ENCODE data around the gene CARD9.

DNA sequence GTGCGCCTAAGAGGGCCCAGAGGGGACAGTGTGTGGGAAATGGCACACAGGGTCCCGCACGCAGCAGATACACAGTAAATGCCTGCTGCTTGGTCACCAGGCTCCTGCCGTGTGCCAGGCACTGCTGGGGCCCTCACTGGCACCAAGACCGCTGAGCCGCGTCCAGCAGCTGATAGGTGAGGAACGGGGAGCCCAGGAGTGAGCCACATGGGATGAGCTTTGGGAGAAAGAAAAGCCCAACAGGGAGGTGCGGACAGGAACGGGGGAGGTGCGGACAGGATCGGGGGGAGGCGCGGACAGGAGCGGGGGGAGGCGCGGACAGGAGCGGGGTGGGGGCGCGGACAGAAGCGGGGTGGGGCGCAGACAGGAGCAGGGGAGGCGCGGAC, 29.6 kb downstream of the CARD9 start:
- TF ChIP-seq, protein P1, sequence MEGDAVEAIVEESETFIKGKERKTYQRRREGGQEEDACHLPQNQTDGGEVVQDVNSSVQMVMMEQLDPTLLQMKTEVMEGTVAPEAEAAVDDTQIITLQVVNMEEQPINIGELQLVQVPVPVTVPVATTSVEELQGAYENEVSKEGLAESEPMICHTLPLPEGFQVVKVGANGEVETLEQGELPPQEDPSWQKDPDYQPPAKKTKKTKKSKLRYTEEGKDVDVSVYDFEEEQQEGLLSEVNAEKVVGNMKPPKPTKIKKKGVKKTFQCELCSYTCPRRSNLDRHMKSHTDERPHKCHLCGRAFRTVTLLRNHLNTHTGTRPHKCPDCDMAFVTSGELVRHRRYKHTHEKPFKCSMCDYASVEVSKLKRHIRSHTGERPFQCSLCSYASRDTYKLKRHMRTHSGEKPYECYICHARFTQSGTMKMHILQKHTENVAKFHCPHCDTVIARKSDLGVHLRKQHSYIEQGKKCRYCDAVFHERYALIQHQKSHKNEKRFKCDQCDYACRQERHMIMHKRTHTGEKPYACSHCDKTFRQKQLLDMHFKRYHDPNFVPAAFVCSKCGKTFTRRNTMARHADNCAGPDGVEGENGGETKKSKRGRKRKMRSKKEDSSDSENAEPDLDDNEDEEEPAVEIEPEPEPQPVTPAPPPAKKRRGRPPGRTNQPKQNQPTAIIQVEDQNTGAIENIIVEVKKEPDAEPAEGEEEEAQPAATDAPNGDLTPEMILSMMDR (IDR thresholded peaks at IDR 0.05), result no peak
- TF ChIP-seq SIN3A (IDR thresholded peaks at IDR 0.05; ENCODE audit: borderline replicate concordance, low read depth, low read length) (no peak), NRF1 (IDR thresholded peaks at IDR 0.05; ENCODE audit: low read depth, low read length) (no peak), EP300 (IDR thresholded peaks at IDR 0.05; ENCODE audit: borderline replicate concordance in 1 of 2, low read depth in 1 of 2, low read length in 1 of 2) (no peak), RAD21 (IDR thresholded peaks at IDR 0.05; ENCODE audit: low read length) (no peak), TAF1 (IDR thresholded peaks at IDR 0.05; ENCODE audit: borderline replicate concordance, low read depth, low read length) (no peak), TEAD4 (IDR thresholded peaks at IDR 0.05; ENCODE audit: borderline replicate concordance, insufficient read depth) (no peak)
- TF ChIP-seq, protein P2, sequence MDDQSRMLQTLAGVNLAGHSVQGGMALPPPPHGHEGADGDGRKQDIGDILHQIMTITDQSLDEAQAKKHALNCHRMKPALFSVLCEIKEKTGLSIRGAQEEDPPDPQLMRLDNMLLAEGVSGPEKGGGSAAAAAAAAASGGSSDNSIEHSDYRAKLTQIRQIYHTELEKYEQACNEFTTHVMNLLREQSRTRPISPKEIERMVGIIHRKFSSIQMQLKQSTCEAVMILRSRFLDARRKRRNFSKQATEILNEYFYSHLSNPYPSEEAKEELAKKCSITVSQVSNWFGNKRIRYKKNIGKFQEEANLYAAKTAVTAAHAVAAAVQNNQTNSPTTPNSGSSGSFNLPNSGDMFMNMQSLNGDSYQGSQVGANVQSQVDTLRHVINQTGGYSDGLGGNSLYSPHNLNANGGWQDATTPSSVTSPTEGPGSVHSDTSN (IDR thresholded peaks at IDR 0.05), result no peak

Measured in SK-N-SH (cell line).